ENCODE results near the gene TMEM130. TPM values are rescaled to one million over a fixed set of nuclear protein-coding genes. Genes with fewer than 3 reads are reported as not detected.

Gene TMEM130
- total RNA-seq, 1 experiment from 2014 or later, result 1.7 TPM

- H3K4me1 Mint-ChIP-seq, result peaks cover 14 to 15% of the 10 kb centered on the region in 2 experiments
- no peak overlapping the region for H2AK5ac ChIP-seq (ENCODE audit: insufficient read length, low read length)
- H2BK5ac ChIP-seq (ENCODE audit: insufficient read length, low read length), result no peak overlapping the region
- H3T11ph ChIP-seq (ENCODE audit: low read length), result no peak overlapping the region
- no peak overlapping the region for H2BK20ac ChIP-seq (ENCODE audit: low read depth, low read length, poor library complexity, severe bottlenecking)
- H3K23ac ChIP-seq (ENCODE audit: insufficient read length, low read depth, low read length), result no peak overlapping the region
- H3K56ac ChIP-seq (ENCODE audit: insufficient read length, low read depth, low read length), result no peak overlapping the region
- no peak overlapping the region for H2BK12ac ChIP-seq (ENCODE audit: insufficient read length, low read depth, low read length)
- no peak for DNase-seq
- H3K27ac Mint-ChIP-seq, result peak overlapping the region in 1 of 3 experiments; percentile 22; a peak in 1 of 7 replicates
- H3K27ac ChIP-seq (ENCODE audit: insufficient read length, low read depth, low read length), result no peak overlapping the region
- H4K20me1 ChIP-seq (ENCODE audit: control insufficient read depth, insufficient read depth, insufficient read length), result no peaks in the 10 kb centered on the region
- no peak overlapping the region for H4K5ac ChIP-seq (ENCODE audit: insufficient read length, low read depth, low read length)
- H2AFZ ChIP-seq (ENCODE audit: low read length), result no peak overlapping the region
- H2BK120ac ChIP-seq (ENCODE audit: low read depth, low read length, poor library complexity, severe bottlenecking), result no peak overlapping the region
- H3K18ac ChIP-seq (ENCODE audit: insufficient read length, low read depth, low read length), result no peak overlapping the region
- H3K4me1 ChIP-seq (ENCODE audit: insufficient read depth, low read length), result no peaks in the 10 kb centered on the region
- no peak overlapping the region for H3K14ac ChIP-seq (ENCODE audit: insufficient read depth, low read length)
- no peak overlapping the region for H2BK15ac ChIP-seq (ENCODE audit: low read depth, low read length)
- H3K4me3 Mint-ChIP-seq, result peak overlapping the region; percentile 86 to 93; a peak in 4 of 5 replicates
- H3K27me3 ChIP-seq (ENCODE audit: insufficient read depth, low read length), result no peaks in the 10 kb centered on the region
- H3K9me3 ChIP-seq (ENCODE audit: control insufficient read depth, low read depth, low read length), result no peaks in the 10 kb centered on the region
- peaks cover under 1% of the 10 kb centered on the region for H3K27me3 Mint-ChIP-seq (ENCODE audit: low read depth)
- peaks cover 7% of the 10 kb centered on the region for H3K79me1 ChIP-seq (ENCODE audit: insufficient read depth, low read depth, low read length, poor library complexity, severe bottlenecking)
- H3K4ac ChIP-seq (ENCODE audit: low read depth, low read length), result no peak overlapping the region
- H4K8ac ChIP-seq (replicated peaks; ENCODE audit: insufficient read length, low read depth, low read length), result no peak overlapping the region
- WGBS (ENCODE audit: extremely low coverage, insufficient read length, low lambda C conversion rate), result no CpG with 5 or more reads among the region's 9 CpGs
- H3K9me3 Mint-ChIP-seq, result no peaks in the 10 kb centered on the region
- H3K23me2 ChIP-seq (ENCODE audit: insufficient read length, low read depth, low read length, poor library complexity, severe bottlenecking), result peaks cover 7% of the 10 kb centered on the region
- H4K91ac ChIP-seq (ENCODE audit: insufficient read length, low read depth, low read length), result no peak overlapping the region
- H3K9ac ChIP-seq (ENCODE audit: extremely low read depth, insufficient read length, low read length), result peak overlapping the region; percentile 75
- H3K36me3 Mint-ChIP-seq (ENCODE audit: insufficient read depth in 1 of 3, low read depth in 3 of 3), result peaks cover 16 to 45% (median 42%) of the 10 kb centered on the region in 3 experiments; a peak in 6 of 7 replicates
- peak overlapping the region; percentile 73 for H3K4me2 ChIP-seq (ENCODE audit: insufficient read depth, insufficient read length, low read length)
- no peak for TF ChIP-seq CTCF (conservative IDR thresholded peaks at IDR 0.05)
- H3K79me2 ChIP-seq (ENCODE audit: insufficient read depth, low read length), result peaks cover 9% of the 10 kb centered on the region
Observed at GRCh38 chr7:98879979-98880315, 10.1 kb upstream of the TMEM130 start.
